Fibroblast of the aortic adventitia (primary cell): ENCODE results near the gene TWIST2. TPM values are rescaled to one million over a fixed set of nuclear protein-coding genes. Genes with fewer than 3 reads are reported as not detected.

Experiments used
- DNase-seq: peaks from one replicate; pipeline ENCODE4 v3.0.0-alpha.2; 2010; ENCODE audit warnings: low read depth
- H3K4me3 ChIP-seq: 2 replicates; pipeline ENCODE4 v1.5.1; 2011; ENCODE audit warnings: low read depth, mild to moderate bottlenecking, control low read depth, low read length, moderate library complexity
- total RNA-seq: library from RNA; depleted of rRNA; stranded (reverse); fragments of >200 nt; gene quantifications from 2 replicates; pipeline ENCODE4 v1.2.3, GENCODE V29; 2012; ENCODE audit warnings: low replicate concordance
- TF ChIP-seq, protein P1 (sequence below): IDR thresholded peaks from 2 replicates; pipeline ENCODE4 v1.5.1; 2011; ENCODE audit warnings: mild to moderate bottlenecking, low read length, control low read depth, inconsistent platforms; ENCODE audit not compliant: insufficient read depth

Gene TWIST2
- total RNA-seq, 1 donor: 64.1 TPM

- TF ChIP-seq, protein P1, sequence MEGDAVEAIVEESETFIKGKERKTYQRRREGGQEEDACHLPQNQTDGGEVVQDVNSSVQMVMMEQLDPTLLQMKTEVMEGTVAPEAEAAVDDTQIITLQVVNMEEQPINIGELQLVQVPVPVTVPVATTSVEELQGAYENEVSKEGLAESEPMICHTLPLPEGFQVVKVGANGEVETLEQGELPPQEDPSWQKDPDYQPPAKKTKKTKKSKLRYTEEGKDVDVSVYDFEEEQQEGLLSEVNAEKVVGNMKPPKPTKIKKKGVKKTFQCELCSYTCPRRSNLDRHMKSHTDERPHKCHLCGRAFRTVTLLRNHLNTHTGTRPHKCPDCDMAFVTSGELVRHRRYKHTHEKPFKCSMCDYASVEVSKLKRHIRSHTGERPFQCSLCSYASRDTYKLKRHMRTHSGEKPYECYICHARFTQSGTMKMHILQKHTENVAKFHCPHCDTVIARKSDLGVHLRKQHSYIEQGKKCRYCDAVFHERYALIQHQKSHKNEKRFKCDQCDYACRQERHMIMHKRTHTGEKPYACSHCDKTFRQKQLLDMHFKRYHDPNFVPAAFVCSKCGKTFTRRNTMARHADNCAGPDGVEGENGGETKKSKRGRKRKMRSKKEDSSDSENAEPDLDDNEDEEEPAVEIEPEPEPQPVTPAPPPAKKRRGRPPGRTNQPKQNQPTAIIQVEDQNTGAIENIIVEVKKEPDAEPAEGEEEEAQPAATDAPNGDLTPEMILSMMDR: no peak
- no peak overlapping the region for H3K4me3 ChIP-seq
- no peak for DNase-seq
Observed at GRCh38 chr2:238859636-238860347, 11.9 kb downstream of the TWIST2 start.

DNA sequence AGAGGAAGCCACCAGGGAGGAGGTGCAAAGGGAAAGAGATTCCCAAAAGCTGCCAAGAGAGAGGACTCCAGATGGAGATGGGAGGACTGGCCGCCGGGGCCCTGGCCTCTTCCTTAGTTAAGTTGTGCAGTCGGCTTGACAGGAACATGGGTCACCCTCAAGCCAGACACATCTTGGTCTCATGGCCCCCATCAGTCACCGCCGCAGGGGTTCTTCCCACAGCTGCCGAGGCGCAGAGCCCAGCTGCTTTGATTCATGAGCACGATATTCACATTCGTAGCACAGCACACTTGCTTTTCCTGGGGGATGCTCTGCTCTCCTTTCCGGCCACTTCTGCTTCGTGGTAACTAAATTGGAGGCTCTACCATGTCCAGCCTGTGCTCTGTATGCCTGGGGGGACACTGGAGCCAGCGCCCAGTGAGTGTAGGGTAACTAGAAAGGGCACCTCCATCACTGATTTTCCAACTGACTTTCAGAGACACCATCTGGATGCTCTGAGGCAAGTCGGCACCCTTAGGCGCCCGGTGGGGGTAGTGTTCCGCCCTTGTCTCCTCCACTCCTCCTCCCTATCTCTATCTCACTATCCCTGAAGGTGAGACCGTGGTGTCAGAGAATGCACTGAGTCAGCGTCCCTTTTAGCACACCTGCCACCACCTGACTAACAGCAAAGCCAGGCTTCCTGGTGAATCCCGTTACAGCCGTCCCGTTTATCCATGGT lies 13.3 kb downstream of the TWIST2 start:
- no peak for DNase-seq
- H3K4me3 ChIP-seq: no peak overlapping the region
- TF ChIP-seq, protein P1: no peak

DNA sequence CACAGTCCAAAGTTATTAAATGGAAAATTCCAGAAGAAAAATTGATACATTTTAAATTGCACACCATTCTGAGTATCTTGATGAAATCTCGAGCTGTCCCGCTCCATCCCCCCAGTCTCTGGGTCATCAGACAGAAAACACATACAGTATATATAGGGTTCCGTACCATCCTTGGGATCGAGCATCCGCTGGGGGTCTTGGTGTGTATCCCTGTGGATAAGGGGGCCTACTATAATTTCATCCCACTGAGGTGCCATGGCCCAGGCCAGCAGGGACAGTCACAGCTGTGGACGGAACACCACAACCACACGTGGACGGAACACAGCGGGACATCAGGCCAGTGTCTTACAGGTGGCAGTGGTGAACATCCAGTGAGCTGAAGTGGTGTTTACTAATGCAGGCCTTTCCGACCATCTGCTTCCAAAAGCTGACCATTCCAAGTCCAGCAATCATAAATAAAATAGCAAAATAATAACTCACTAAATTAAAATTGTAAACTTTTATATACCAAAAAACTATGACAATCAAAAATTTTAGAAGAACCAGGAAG lies 14.0 kb downstream of the TWIST2 start:
- no peak overlapping the region for H3K4me3 ChIP-seq
- TF ChIP-seq, protein P1: no peak
- DNase-seq: no peak

- no peak for DNase-seq
- TF ChIP-seq, protein P1: no peak
- H3K4me3 ChIP-seq: no peak overlapping the region
Observed at GRCh38 chr2:238862701-238863100, 14.8 kb downstream of the TWIST2 start.

GRCh38 chr2:238863231-238863630 lies 15.3 kb downstream of the TWIST2 start:
- DNase-seq: no peak
- H3K4me3 ChIP-seq: peak overlapping the region; percentile 10
- TF ChIP-seq, protein P1: no peak

- TF ChIP-seq, protein P1: no peak
- peak overlapping the region; percentile 31 for H3K4me3 ChIP-seq
- DNase-seq: no peak
Observed at GRCh38 chr2:238863749-238864206, 15.9 kb downstream of the TWIST2 start.
